ENCODE data around the gene RFX3. TPM values are rescaled to one million over a fixed set of nuclear protein-coding genes. Genes with fewer than 3 reads are reported as not detected.

The RFX3 gene
- total and polyA plus RNA-seq, 2 of the 13 experiments (the other 11 are each of a cell fraction or from before 2014, with no cell fraction given), result 2.7 to 5.3 TPM

- peak; percentile 88 for TF ChIP-seq ZFP90 (CRISPR knock-in tag; IDR thresholded peaks at IDR 0.05; ENCODE audit: borderline replicate concordance)
- TF ChIP-seq ZNF335 (CRISPR knock-in tag; IDR thresholded peaks at IDR 0.05), result no peak
- peak; percentile 49; the same call in 1 of the 2 replicates for TF ChIP-seq ZNF557 (CRISPR knock-in tag; IDR thresholded peaks at IDR 0.05)
- TF ChIP-seq AKAP8 (CRISPR knock-in tag; IDR thresholded peaks at IDR 0.05), result no peak
- no peak for TF ChIP-seq ZNF549 (CRISPR knock-in tag; IDR thresholded peaks at IDR 0.05)
- TF ChIP-seq ZFP36L1 (CRISPR knock-in tag; IDR thresholded peaks at IDR 0.05), result peak; percentile 87
- TF ChIP-seq ZNF24 (IDR thresholded peaks at IDR 0.05), result no peak
- TF ChIP-seq ZNF644 (CRISPR knock-in tag; IDR thresholded peaks at IDR 0.05; ENCODE audit: low read depth), result 0 out of 2 replicates have a peak, but pooled peaks have one; percentile 32
- no peak for TF ChIP-seq ZBTB49 (CRISPR knock-in tag; IDR thresholded peaks at IDR 0.05; ENCODE audit: borderline replicate concordance)
- TF ChIP-seq, protein P1, sequence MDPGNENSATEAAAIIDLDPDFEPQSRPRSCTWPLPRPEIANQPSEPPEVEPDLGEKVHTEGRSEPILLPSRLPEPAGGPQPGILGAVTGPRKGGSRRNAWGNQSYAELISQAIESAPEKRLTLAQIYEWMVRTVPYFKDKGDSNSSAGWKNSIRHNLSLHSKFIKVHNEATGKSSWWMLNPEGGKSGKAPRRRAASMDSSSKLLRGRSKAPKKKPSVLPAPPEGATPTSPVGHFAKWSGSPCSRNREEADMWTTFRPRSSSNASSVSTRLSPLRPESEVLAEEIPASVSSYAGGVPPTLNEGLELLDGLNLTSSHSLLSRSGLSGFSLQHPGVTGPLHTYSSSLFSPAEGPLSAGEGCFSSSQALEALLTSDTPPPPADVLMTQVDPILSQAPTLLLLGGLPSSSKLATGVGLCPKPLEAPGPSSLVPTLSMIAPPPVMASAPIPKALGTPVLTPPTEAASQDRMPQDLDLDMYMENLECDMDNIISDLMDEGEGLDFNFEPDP (CRISPR knock-in tag; conservative IDR thresholded peaks at IDR 0.05), result 0 out of 2 replicates have a peak, but pooled peaks have one; percentile 75
- 0 out of 2 replicates have a peak, but pooled peaks have one; percentile 56 for TF ChIP-seq ZNF225 (CRISPR knock-in tag; IDR thresholded peaks at IDR 0.05)
- TF ChIP-seq, protein P2, sequence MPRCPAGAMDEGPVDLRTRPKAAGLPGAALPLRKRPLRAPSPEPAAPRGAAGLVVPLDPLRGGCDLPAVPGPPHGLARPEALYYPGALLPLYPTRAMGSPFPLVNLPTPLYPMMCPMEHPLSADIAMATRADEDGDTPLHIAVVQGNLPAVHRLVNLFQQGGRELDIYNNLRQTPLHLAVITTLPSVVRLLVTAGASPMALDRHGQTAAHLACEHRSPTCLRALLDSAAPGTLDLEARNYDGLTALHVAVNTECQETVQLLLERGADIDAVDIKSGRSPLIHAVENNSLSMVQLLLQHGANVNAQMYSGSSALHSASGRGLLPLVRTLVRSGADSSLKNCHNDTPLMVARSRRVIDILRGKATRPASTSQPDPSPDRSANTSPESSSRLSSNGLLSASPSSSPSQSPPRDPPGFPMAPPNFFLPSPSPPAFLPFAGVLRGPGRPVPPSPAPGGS (CRISPR knock-in tag; IDR thresholded peaks at IDR 0.05), result peak; percentile 93
- TF ChIP-seq PHF8 (CRISPR knock-in tag; IDR thresholded peaks at IDR 0.05), result peak; percentile 98
- TF ChIP-seq TBX3 (IDR thresholded peaks at IDR 0.05; ENCODE audit: borderline replicate concordance), result no peak
- TF ChIP-seq ADNP (CRISPR knock-in tag; IDR thresholded peaks at IDR 0.05), result no peak
- TF ChIP-seq ZNF768 (CRISPR knock-in tag; IDR thresholded peaks at IDR 0.05), result peak; percentile 55
- TF ChIP-seq KDM3A (CRISPR knock-in tag; IDR thresholded peaks at IDR 0.05; ENCODE audit: low read depth), result 0 out of 2 replicates have a peak, but pooled peaks have one; percentile 54
- TF ChIP-seq TEF (CRISPR knock-in tag; IDR thresholded peaks at IDR 0.05), result peak; percentile 9; the same call in 1 of the 2 replicates
- TF ChIP-seq ZNF605 (CRISPR knock-in tag; IDR thresholded peaks at IDR 0.05), result peak; percentile 95
- peak; percentile 89 for TF ChIP-seq KAT8 (CRISPR knock-in tag; IDR thresholded peaks at IDR 0.05)
- TF ChIP-seq, protein P3, sequence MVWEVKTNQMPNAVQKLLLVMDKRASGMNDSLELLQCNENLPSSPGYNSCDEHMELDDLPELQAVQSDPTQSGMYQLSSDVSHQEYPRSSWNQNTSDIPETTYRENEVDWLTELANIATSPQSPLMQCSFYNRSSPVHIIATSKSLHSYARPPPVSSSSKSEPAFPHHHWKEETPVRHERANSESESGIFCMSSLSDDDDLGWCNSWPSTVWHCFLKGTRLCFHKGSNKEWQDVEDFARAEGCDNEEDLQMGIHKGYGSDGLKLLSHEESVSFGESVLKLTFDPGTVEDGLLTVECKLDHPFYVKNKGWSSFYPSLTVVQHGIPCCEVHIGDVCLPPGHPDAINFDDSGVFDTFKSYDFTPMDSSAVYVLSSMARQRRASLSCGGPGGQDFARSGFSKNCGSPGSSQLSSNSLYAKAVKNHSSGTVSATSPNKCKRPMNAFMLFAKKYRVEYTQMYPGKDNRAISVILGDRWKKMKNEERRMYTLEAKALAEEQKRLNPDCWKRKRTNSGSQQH (CRISPR knock-in tag; IDR thresholded peaks at IDR 0.05; ENCODE audit: low read depth), result 0 out of 2 replicates have a peak, but pooled peaks have one; percentile 31
- TF ChIP-seq ZC3H13 (CRISPR knock-in tag; IDR thresholded peaks at IDR 0.05), result peak; percentile 55; the same call in 1 of the 2 replicates
- TF ChIP-seq KLF15 (CRISPR knock-in tag; IDR thresholded peaks at IDR 0.05; ENCODE audit: borderline replicate concordance), result peak; percentile 81
Measured at GRCh38 chr9:3526165-3526996, 580 bp upstream of the RFX3 start (continued).

Data from HepG2 (cell line).